ENCODE data around the gene TMEM72. TPM values are rescaled to one million over a fixed set of nuclear protein-coding genes. Genes with fewer than 3 reads are reported as not detected.

Gene TMEM72
- total and polyA plus RNA-seq, 2 donors (not counting 3 experiments of a cell fraction or from before 2014, with no cell fraction given), result not detected

DNA sequence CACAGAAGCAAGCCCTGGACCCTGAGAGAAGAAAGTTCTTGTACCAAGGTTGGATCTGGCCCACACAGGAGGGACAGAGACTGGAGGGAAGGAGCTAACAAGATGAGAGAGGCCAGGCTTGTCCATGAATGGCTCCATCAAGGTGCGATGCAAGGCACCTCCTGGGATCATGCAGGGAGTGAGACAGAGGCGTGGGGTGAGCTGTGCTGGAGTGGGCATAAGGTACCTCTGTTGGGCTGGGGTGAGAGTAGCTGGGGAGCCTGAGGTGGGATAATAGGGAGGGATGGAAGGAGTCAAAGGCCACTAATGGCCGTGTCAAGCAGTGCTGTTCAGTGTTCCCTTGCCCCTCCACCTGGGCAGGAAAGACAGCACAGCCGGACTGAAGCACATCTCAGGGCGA lies 9.9 kb downstream of the TMEM72 start:
- Histone ChIP-seq H3K27me3 (ENCODE audit: control insufficient read depth in 2 of 2, insufficient read depth in 2 of 2, low read length in 2 of 2) (peaks cover 0 to 3% of the 10 kb centered on the region in 2 experiments), H3K36me3 (ENCODE audit: control insufficient read depth in 2 of 2, extremely low read depth in 1 of 2, insufficient read depth in 2 of 2, low read length in 2 of 2) (no peaks in the 10 kb centered on the region), H2AFZ (ENCODE audit: low read depth, low read length) (no peak overlapping the region), H3K9me3 (replicated peaks; ENCODE audit: control insufficient read depth, insufficient read depth, low read length) (no peaks in the 10 kb centered on the region), H3K79me2 (ENCODE audit: control insufficient read depth, insufficient read depth, low read length) (no peaks in the 10 kb centered on the region), H3K4me1 (ENCODE audit: control insufficient read depth, extremely low read depth, insufficient read depth, low read length) (no peaks in the 10 kb centered on the region), H3K4me2 (ENCODE audit: insufficient read depth, low read length) (no peak overlapping the region), H3K9me1 (replicated peaks; ENCODE audit: control insufficient read depth, extremely low read depth, insufficient read depth, low read length) (no peaks in the 10 kb centered on the region), H3K4me3 (replicated peaks in 1 of 3; ENCODE audit: insufficient read depth in 1 of 3, low read depth in 1 of 3, low read length in 3 of 3) (no peak overlapping the region), H3K9ac (replicated peaks; ENCODE audit: extremely low read depth, insufficient read depth, low read length) (no peak overlapping the region), H3K27ac (ENCODE audit: insufficient read depth, low read depth, low read length) (no peak overlapping the region), H4K20me1 (replicated peaks; ENCODE audit: control insufficient read depth, extremely low read depth, insufficient read depth, low read length) (no peaks in the 10 kb centered on the region)
- no TSS peak for BruUV-seq (replicated peaks)
- CTCF ChIA-PET, result interaction anchor here (0.7 kb wide), 1 partner anchor 8 kb away, joined by 3 read pairs; no protein-coding TSS in a partner anchor
- FAIRE-seq (no peak), DNase-seq (ENCODE audit: low read depth, low spot score) (no peak)
- dilution Hi-C loops (cut with MboI; ENCODE audit: extremely low pct_ligation_motif_present, low sequenced_read_pairs), result no loop called here
- TF ChIP-seq GATA2 (IDR thresholded peaks at IDR 0.05; ENCODE audit: insufficient read depth, insufficient read length, low read depth, low read length) (no peak), POLR2AphosphoS5 (IDR thresholded peaks at IDR 0.05; ENCODE audit: insufficient read depth, low read depth, low read length) (no peak)
- intact Hi-C loops (cut with micrococcal nuclease), result no loop called here
- POLR2A ChIA-PET, result no interaction called here

DNA sequence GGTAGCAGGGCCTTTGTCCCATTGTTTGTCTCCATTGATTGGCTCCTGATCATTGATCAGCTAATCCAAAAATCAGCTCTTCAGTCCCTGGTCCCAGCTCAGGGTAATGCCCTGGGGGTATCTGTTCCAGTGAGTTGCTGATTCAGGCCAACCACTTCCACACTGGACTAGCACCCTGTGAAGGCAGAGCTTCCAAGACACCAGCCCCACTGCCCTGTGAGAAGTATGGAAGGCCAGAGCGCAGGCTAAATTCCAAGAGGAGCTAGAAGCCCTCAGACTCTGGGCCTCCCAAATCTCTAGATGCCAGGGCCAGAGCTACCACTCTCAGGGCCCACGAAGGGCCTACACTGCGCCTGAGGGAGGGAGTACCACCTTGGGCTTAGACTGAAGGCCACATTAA lies 10.4 kb downstream of the TMEM72 start:
- H3K4me1 ChIP-seq (ENCODE audit: control insufficient read depth, extremely low read depth, insufficient read depth, low read length), result no peaks in the 10 kb centered on the region
- CTCF ChIA-PET, result no interaction called here
- no peaks in the 10 kb centered on the region for H3K36me3 ChIP-seq (ENCODE audit: control insufficient read depth in 2 of 2, extremely low read depth in 1 of 2, insufficient read depth in 2 of 2, low read length in 2 of 2)

More for the DNA sequence above, 10.4 kb downstream of the TMEM72 start:
- H2AFZ ChIP-seq (ENCODE audit: low read depth, low read length), result no peak overlapping the region
- no peak overlapping the region for H3K4me3 ChIP-seq (replicated peaks in 1 of 3; ENCODE audit: insufficient read depth in 1 of 3, low read depth in 1 of 3, low read length in 3 of 3)
- H4K20me1 ChIP-seq (replicated peaks; ENCODE audit: control insufficient read depth, extremely low read depth, insufficient read depth, low read length), result no peaks in the 10 kb centered on the region
- no peak for FAIRE-seq
- H3K9ac ChIP-seq (replicated peaks; ENCODE audit: extremely low read depth, insufficient read depth, low read length), result no peak overlapping the region
- H3K27ac ChIP-seq (ENCODE audit: insufficient read depth, low read depth, low read length), result no peak overlapping the region
- no peaks in the 10 kb centered on the region for H3K79me2 ChIP-seq (ENCODE audit: control insufficient read depth, insufficient read depth, low read length)
- H3K9me3 ChIP-seq (replicated peaks; ENCODE audit: control insufficient read depth, insufficient read depth, low read length), result no peaks in the 10 kb centered on the region
- peaks cover 0 to 3% of the 10 kb centered on the region in 2 experiments for H3K27me3 ChIP-seq (ENCODE audit: control insufficient read depth in 2 of 2, insufficient read depth in 2 of 2, low read length in 2 of 2)
- intact Hi-C loops (cut with micrococcal nuclease) (no loop called here), dilution Hi-C loops (cut with MboI; ENCODE audit: extremely low pct_ligation_motif_present, low sequenced_read_pairs) (no loop called here)
- TF ChIP-seq POLR2A (IDR thresholded peaks at IDR 0.05; ENCODE audit: low read depth, low read length), result no peak
- no peak overlapping the region for H3K4me2 ChIP-seq (ENCODE audit: insufficient read depth, low read length)
- DNase-seq (ENCODE audit: low read depth, low spot score), result no peak
- no peaks in the 10 kb centered on the region for H3K9me1 ChIP-seq (replicated peaks; ENCODE audit: control insufficient read depth, extremely low read depth, insufficient read depth, low read length)
- POLR2A ChIA-PET, result no interaction called here
- BruUV-seq (replicated peaks), result no TSS peak
